Choroid plexus epithelial cell (primary cell): ENCODE measurements around the gene KCNJ11.

ENCODE experiments used
- DNase-seq: peaks from one replicate; pipeline ENCODE4 v3.0.0-alpha.2; 2010; ENCODE audit warnings: low read depth
- H3K4me3 ChIP-seq: 2 replicates; pipeline ENCODE4 v1.5.1; 2011; ENCODE audit warnings: low read depth, mild to moderate bottlenecking, control low read depth, low read length, moderate library complexity
- TF ChIP-seq, protein P1 (sequence below): conservative IDR thresholded peaks from 2 replicates; pipeline ENCODE4 v1.5.1; 2011; ENCODE audit warnings: low read depth, mild to moderate bottlenecking, control low read depth, inconsistent platforms, low read length, moderate library complexity

The KCNJ11 gene

DNA sequence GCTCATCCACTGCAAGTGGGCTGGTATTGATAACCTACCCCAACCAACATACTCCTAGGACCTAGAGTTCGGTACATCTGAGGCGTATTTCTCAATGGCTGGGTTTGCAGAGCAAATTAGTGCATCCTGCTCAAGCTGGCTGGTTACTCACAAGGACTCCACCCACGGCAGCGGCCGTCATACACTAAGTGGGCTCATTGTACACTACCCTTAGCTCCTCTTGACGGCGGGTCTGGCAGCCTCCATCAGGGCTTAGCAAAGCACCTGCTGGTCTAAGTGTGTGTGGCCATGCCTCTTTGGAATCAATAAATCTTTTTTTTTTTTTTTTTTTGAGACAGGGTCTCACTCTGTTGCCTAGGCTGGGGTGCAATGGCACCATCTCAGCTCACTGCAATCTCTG is 20.2 kb upstream of the KCNJ11 start:
- TF ChIP-seq, protein P1, sequence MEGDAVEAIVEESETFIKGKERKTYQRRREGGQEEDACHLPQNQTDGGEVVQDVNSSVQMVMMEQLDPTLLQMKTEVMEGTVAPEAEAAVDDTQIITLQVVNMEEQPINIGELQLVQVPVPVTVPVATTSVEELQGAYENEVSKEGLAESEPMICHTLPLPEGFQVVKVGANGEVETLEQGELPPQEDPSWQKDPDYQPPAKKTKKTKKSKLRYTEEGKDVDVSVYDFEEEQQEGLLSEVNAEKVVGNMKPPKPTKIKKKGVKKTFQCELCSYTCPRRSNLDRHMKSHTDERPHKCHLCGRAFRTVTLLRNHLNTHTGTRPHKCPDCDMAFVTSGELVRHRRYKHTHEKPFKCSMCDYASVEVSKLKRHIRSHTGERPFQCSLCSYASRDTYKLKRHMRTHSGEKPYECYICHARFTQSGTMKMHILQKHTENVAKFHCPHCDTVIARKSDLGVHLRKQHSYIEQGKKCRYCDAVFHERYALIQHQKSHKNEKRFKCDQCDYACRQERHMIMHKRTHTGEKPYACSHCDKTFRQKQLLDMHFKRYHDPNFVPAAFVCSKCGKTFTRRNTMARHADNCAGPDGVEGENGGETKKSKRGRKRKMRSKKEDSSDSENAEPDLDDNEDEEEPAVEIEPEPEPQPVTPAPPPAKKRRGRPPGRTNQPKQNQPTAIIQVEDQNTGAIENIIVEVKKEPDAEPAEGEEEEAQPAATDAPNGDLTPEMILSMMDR, result no peak
- H3K4me3 ChIP-seq, result no peak overlapping the region
- DNase-seq, result no peak

DNA sequence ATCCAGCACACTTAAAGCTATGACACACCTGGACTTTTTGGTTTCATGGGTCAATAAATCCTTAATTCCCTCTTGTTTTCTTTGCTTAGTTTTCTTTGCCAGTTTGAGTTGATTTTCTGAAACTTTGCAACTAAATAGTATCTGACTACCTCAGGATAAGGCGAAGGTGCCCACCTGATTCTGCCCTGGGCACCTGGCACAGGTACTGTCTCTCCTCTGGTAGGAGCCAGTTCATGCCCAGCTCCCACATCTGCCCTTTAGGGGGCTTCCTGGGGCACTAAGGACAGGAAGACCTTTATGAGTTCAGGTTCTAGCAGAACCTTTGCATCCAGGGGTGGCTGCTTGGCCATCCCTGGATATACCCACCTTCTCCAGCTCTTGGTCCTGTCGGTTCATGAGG is 19.6 kb upstream of the KCNJ11 start:
- TF ChIP-seq, protein P1, result no peak
- no peak for DNase-seq
- no peak overlapping the region for H3K4me3 ChIP-seq

DNA sequence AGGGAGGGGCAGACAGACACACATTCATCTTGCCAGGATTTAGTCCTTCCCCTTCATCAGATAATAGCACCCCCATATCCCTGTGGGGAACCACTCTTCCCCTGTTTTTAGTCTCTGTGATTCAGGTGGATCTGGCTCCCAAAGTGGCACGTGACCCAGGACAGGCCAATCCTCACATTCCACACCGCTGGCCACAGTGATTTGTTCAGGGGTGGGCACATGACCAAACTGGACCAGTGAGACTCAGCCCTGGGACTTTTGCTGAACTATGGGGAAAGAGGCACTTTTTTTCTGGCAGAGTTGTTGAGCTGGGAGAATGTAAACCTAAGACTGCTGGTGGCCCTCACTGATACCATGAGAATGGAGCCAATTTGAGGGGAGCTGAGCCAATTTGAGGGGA is 19.1 kb upstream of the KCNJ11 start:
- TF ChIP-seq, protein P1, result no peak
- DNase-seq, result peak; percentile 8
- no peak overlapping the region for H3K4me3 ChIP-seq

DNA sequence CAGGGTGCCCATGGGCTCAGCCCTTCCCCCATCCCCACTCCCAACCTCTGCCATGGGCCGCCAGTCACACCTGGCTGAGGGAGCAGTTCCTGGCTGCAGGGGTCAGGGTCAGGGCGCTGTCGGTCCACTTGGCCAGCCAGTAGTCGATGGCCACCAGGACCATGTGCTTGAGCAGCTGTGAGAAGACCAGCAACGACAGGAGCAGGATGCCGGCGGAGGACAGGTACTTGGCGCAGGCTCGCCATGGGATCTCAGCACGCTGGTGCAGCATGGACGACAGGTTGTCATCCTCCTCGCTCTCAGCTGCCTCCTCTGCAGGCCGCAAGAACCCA is 18.3 kb upstream of the KCNJ11 start:
- TF ChIP-seq, protein P1, result no peak
- DNase-seq, result no peak
- no peak overlapping the region for H3K4me3 ChIP-seq

DNA sequence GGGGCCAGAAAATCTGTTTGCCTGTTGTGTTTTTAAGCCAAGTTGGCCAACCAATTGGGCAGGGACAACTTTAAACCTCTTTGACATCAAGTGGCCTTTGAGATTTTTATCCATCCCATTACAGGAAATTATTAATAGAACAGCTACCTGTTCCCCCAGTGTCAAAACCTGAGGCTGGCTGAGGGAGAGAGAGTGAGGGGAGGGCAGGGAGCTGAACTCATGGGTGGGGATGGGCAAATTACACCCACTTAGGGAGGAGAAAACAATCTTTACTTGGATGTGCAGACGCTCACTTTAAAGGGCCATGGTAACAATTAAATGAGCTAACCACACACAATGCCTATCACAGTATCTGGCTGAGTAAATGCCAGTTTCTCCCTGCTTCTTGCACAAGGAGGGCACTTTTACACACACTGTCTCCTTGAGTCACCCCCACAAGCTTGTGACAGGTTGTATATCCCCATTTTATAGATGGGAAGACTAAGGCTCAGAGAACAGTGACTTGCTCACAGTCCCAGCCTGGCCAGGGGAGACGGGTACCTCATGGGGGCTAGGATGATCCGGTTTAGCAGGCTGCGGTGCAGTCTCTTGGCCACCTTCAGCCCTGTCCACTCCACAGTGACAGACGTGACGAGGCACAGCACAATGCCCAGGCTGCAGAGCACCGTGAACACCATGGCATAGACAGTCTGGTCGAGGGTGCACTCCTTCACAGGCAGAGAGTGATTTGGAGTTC is 17.8 kb upstream of the KCNJ11 start:
- TF ChIP-seq, protein P1, result no peak
- DNase-seq, result no peak
- no peak overlapping the region for H3K4me3 ChIP-seq

DNA sequence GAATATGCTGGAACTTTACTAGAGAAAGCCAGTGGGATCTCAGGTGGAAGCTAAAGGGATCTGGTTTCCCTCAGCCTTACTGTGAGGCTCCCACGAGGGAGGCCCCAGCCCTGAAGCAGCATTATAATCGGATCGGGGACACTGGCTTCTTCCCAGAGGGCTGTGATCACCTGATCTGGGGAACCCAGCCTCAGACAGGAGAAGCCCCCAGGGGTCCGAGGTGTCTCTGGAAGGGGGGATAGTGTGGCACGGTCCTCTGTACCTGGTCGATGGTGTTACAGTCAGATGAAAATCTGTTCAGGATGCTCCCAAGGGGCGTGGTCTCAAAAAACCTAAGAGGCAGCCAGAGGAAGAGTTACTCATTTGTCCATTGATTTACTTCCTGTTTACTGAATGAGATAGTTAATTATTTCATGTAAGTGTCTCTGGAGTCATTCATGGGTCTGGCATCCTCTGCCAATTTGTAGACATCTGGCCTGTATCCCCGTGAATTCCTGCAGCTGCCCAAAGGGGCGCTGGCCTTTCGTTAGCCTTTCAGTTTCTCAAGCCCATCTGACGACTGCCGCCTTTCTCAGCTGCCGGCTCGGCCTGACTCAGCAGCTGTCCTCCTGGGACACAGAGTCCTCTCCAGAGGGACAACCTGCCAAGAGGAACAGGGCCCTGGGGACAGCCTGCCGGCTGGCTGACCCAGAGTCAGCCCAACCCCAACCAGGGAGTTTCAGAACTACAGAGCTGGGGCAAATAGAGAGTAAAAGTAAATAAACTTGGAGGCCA is 17.0 kb upstream of the KCNJ11 start:
- H3K4me3 ChIP-seq, result no peak overlapping the region
- TF ChIP-seq, protein P1, result peak; percentile 28
- peak; percentile 62 for DNase-seq
